Right atrium auricular region (tissue), 2 donors: Measurements from ENCODE around the gene BCL2A1. TPM values are rescaled to one million over a fixed set of nuclear protein-coding genes. Genes with fewer than 3 reads are reported as not detected.
"Not testable (repeated sequence)": the region's sequence is repeated elsewhere in the genome, so short reads cannot be mapped to it uniquely, and the experiment has no call there.

Source experiments
- DNase-seq: peaks from one replicate; pipeline ENCODE4 v3.0.0-alpha.2; 2019; ENCODE audit warnings: low spot score
- H3K27ac ChIP-seq, 2 donors: fragments of 200-600 bp; sonication (generic); 1 replicate in 1 of 2; 2 replicates in 1 of 2; pipeline ENCODE4 v1.5.1; 2016 to 2019
- H3K27me3 ChIP-seq, 2 donors: fragments of 200-600 bp; sonication (generic); one replicate each; pipeline versions ENCODE4 v1.5.1 to v1.6.0; 2017 to 2019
- H3K36me3 ChIP-seq: fragments of 200-600 bp; sonication (generic); one replicate; pipeline ENCODE4 v1.5.1; 2016
- H3K4me1 ChIP-seq, 2 donors: fragments of 200-600 bp; sonication (generic); one replicate each; pipeline versions ENCODE4 v1.5.1 to v1.6.0; 2017 to 2019
- H3K4me3 ChIP-seq, 2 donors: fragments of 200-600 bp; sonication (generic); 1 replicate in 1 of 2; 2 replicates in 1 of 2; pipeline ENCODE4 v1.5.1; 2017 to 2019; ENCODE audit warnings: mild to moderate bottlenecking in 1 of 2, moderate library complexity in 1 of 2
- H3K9me3 ChIP-seq, 2 donors: fragments of 200-600 bp; sonication (generic); one replicate each; pipeline ENCODE4 v1.5.1; 2019
- CTCF ChIP-seq, 2 donors: fragments of 200-600 bp; sonication (generic); IDR thresholded peaks; one replicate each; pipeline ENCODE4 v1.5.1; 2019; ENCODE audit warnings: antibody characterized with exemption in 2 of 2
- total RNA-seq, 2 donors: library from RNA; depleted of rRNA; stranded (reverse); fragments of >200 nt; gene quantifications; one replicate each; pipeline ENCODE4 v1.1.0, GENCODE V29; 2016

Gene BCL2A1
- total RNA-seq, 2 donors from 2014 or later: 1.5 to 3.1 TPM

- Histone ChIP-seq H3K4me1 (no peaks in the 10 kb centered on the region), H3K36me3 (no peaks in the 10 kb centered on the region), H3K27ac (no peak overlapping the region), H3K27me3 (no peaks in the 10 kb centered on the region), H3K9me3 (no peaks in the 10 kb centered on the region), H3K4me3 (no peak overlapping the region)
- DNase-seq: no peak
- TF ChIP-seq CTCF (IDR thresholded peaks at IDR 0.05): no peak
These were observed 28.1 kb downstream of the BCL2A1 start for GRCh38 chr15:79942741-79943481.

- Histone ChIP-seq H3K36me3 (no peaks in the 10 kb centered on the region), H3K27me3 (no peaks in the 10 kb centered on the region), H3K4me3 (no peak overlapping the region), H3K9me3 (no peaks in the 10 kb centered on the region), H3K4me1 (no peaks in the 10 kb centered on the region), H3K27ac (no peak overlapping the region)
- no peak for DNase-seq
- no peak for TF ChIP-seq CTCF (IDR thresholded peaks at IDR 0.05)
These were observed 31.6 kb downstream of the BCL2A1 start for GRCh38 chr15:79939399-79939798.

GRCh38 chr15:79938143-79938542, 32.9 kb downstream of the BCL2A1 start:
- no peaks in the 10 kb centered on the region for H3K9me3 ChIP-seq
- no peaks in the 10 kb centered on the region for H3K36me3 ChIP-seq
- DNase-seq: no peak
- no peaks in the 10 kb centered on the region for H3K4me1 ChIP-seq
- H3K27ac ChIP-seq: no peak overlapping the region
- no peak for TF ChIP-seq CTCF (IDR thresholded peaks at IDR 0.05)
- no peak overlapping the region for H3K4me3 ChIP-seq
- H3K27me3 ChIP-seq: no peaks in the 10 kb centered on the region

GRCh38 chr15:79935556-79936201, 35.3 kb downstream of the BCL2A1 start:
- H3K27me3 ChIP-seq, H3K4me1 ChIP-seq, DNase-seq, H3K4me3 ChIP-seq, H3K36me3 ChIP-seq, H3K27ac ChIP-seq, H3K9me3 ChIP-seq: not testable (repeated sequence)

GRCh38 chr15:79933231-79933630, 37.8 kb downstream of the BCL2A1 start:
- H3K4me1 ChIP-seq: no peaks in the 10 kb centered on the region
- no peaks in the 10 kb centered on the region for H3K9me3 ChIP-seq
- H3K27ac ChIP-seq: no peak overlapping the region
- no peak for TF ChIP-seq CTCF (IDR thresholded peaks at IDR 0.05)
- DNase-seq: no peak
- H3K36me3 ChIP-seq: no peaks in the 10 kb centered on the region
- H3K27me3 ChIP-seq: no peaks in the 10 kb centered on the region
- no peak overlapping the region for H3K4me3 ChIP-seq

GRCh38 chr15:79932447-79932846, 38.5 kb downstream of the BCL2A1 start:
- no peak for DNase-seq
- Histone ChIP-seq H3K4me3 (no peak overlapping the region), H3K36me3 (no peaks in the 10 kb centered on the region), H3K4me1 (no peaks in the 10 kb centered on the region), H3K27me3 (no peaks in the 10 kb centered on the region), H3K27ac (no peak overlapping the region), H3K9me3 (no peaks in the 10 kb centered on the region)
- no peak for TF ChIP-seq CTCF (IDR thresholded peaks at IDR 0.05)
